Neural crest cell (in vitro differentiated cells): ENCODE measurements around the gene PPP1R13B. TPM values are rescaled to one million over a fixed set of nuclear protein-coding genes. Genes with fewer than 3 reads are reported as not detected.
A peak's percentile ranks its signal among the peaks of the same experiment; 100 is the strongest.

ENCODE experiments used
- DNase-seq: peaks from one replicate; pipeline ENCODE4 v3.0.0; 2021; ENCODE audit warnings: low read depth, mixed read lengths, low spot score
- H3K27ac Mint-ChIP-seq: one replicate; pipeline ENCODE4 v1.8.0; 2021; ENCODE audit warnings: mild to moderate bottlenecking, mixed read lengths; ENCODE audit not compliant: unreplicated experiment
- H3K27me3 Mint-ChIP-seq: 2 replicates; pipeline ENCODE4 v1.8.0; 2021; ENCODE audit warnings: low read depth, mild to moderate bottlenecking, mixed read lengths
- H3K36me3 Mint-ChIP-seq: 2 replicates; pipeline ENCODE4 v1.8.0; 2021; ENCODE audit warnings: low read depth, mild to moderate bottlenecking, mixed read lengths
- H3K4me1 Mint-ChIP-seq: 2 replicates; pipeline ENCODE4 v1.8.0; 2021; ENCODE audit warnings: mixed read lengths
- H3K4me3 Mint-ChIP-seq: one replicate; pipeline ENCODE4 v1.8.0; 2021; ENCODE audit warnings: mild to moderate bottlenecking, mixed read lengths
- H3K9me3 Mint-ChIP-seq: 2 replicates; pipeline ENCODE4 v1.8.0; 2021; ENCODE audit warnings: mixed read lengths
- CTCF ChIP-seq: fragments of 200-600 bp; sonication (generic); conservative IDR thresholded peaks from 2 replicates; pipeline ENCODE4 v1.5.0; 2021; ENCODE audit warnings: antibody characterized with exemption, mild to moderate bottlenecking
- total RNA-seq: library from RNA; stranded (reverse); gene quantifications from 2 replicates; pipeline ENCODE4 v1.2.1, GENCODE V29; 2021

The PPP1R13B gene
- total RNA-seq, 1 donor from 2014 or later = 6.8 TPM

- Mint-ChIP-seq H3K27ac (peak overlapping the region; percentile 35), H3K4me3 (peak overlapping the region; percentile 44), H3K4me1 (peaks cover 22% of the 10 kb centered on the region), H3K36me3 (no peaks in the 10 kb centered on the region), H3K9me3 (no peaks in the 10 kb centered on the region), H3K27me3 (peaks cover 14% of the 10 kb centered on the region)
- TF ChIP-seq CTCF = no peak
- DNase-seq = no peak
These were observed 150.2 kb downstream of the PPP1R13B start for GRCh38 chr14:103697206-103697602.

GRCh38 chr14:103696466-103697071 lies 150.8 kb downstream of the PPP1R13B start:
- peak overlapping the region; percentile 12 for H3K27ac Mint-ChIP-seq
- peaks cover 14% of the 10 kb centered on the region for H3K27me3 Mint-ChIP-seq
- H3K36me3 Mint-ChIP-seq = no peaks in the 10 kb centered on the region
- no peak for TF ChIP-seq CTCF
- no peaks in the 10 kb centered on the region for H3K9me3 Mint-ChIP-seq
- H3K4me1 Mint-ChIP-seq = peaks cover 22% of the 10 kb centered on the region
- no peak for DNase-seq
- peak overlapping the region; percentile 51 for H3K4me3 Mint-ChIP-seq

DNA sequence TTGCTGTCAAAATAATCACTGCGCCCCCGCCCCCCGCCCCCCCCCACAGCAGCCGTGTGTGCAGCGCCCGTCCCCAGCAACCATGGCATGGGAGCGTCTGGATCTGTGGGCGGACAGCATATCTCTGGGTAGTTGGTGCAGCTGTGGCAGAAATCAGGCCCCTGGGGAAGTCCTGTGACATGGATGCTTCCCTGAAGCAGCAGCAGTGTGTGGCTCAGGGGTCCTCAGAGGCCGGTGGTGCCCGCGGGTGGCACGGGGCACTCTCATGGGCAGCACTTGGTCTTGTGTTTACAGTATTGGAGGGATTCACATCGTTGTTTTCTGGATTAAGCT lies 151.3 kb downstream of the PPP1R13B start:
- Mint-ChIP-seq H3K27me3 (peaks cover 14% of the 10 kb centered on the region), H3K4me1 (peaks cover 22% of the 10 kb centered on the region), H3K4me3 (peak overlapping the region; percentile 51), H3K27ac (no peak overlapping the region), H3K9me3 (no peaks in the 10 kb centered on the region), H3K36me3 (no peaks in the 10 kb centered on the region)
- DNase-seq = no peak
- no peak for TF ChIP-seq CTCF

DNA sequence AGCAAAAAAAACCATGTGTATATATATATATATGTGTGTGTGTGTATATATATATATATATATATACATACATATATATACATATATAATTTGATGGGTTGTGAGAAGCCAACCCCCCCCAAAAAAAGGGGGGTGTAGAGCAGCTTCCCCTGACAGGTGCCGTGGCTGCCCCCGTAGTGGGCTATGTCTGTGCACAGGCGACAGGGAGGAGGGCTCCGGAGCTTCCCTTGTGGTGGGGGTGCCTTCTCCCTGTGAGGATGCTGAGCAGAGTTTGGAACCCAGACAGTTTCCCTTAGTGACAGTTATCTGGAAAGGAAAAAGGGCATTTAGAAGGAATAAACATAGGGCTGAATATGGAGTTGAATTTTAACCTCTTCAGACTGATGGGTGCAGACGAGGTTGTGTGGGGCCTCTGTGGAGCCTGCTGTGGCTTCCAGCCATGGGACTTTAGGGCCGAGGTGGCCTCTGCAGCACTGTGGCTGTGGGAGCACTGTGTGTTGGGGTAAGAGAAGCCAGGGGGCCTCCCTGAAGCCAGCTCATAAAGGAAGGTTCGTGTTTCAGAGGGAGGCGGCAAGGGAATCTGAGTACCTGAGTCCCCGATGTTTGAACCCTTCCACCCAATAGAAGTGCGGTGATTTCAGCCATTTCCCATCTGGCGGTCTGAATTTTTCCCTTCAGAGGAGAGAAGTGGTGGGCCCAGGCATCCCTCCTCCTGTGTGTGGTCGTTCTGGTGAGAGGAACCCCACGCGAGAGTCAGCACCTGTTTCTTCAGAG lies 151.9 kb downstream of the PPP1R13B start:
- TF ChIP-seq CTCF = no peak
- H3K27me3 Mint-ChIP-seq = peaks cover 14% of the 10 kb centered on the region
- no peak overlapping the region for H3K27ac Mint-ChIP-seq
- no peak for DNase-seq
- H3K36me3 Mint-ChIP-seq = no peaks in the 10 kb centered on the region
- peak overlapping the region; percentile 15 for H3K4me3 Mint-ChIP-seq
- H3K9me3 Mint-ChIP-seq = no peaks in the 10 kb centered on the region
- H3K4me1 Mint-ChIP-seq = peaks cover 22% of the 10 kb centered on the region

DNA sequence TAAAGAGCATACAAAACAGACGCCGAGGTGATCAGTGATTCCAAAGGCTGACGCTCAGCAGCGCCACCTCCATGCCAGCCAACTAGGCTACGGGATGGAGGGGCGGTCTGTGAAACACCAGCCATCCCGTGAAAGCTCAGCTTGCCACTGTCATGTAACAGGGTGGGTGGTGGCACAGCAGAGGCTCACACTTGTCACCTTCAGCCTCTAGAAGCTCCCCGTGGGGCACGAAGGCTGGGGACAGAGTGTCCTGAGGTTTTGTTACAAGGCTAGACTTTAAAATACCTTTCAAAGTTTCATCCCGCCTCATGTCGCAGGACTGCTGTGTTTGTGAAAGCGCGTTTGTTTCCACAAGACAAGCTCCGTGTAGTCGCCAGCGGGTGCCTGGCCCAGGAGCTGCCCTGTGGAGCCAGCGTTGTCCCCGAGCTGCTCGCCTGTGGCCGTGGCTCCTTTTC lies 152.8 kb downstream of the PPP1R13B start:
- Mint-ChIP-seq H3K27ac (no peak overlapping the region), H3K4me1 (peaks cover 22% of the 10 kb centered on the region), H3K4me3 (no peak overlapping the region), H3K36me3 (no peaks in the 10 kb centered on the region), H3K9me3 (no peaks in the 10 kb centered on the region), H3K27me3 (peaks cover 11% of the 10 kb centered on the region)
- TF ChIP-seq CTCF = no peak
- DNase-seq = no peak
